BLaER1 (cell line): ENCODE measurements around the gene TSPAN18.

ENCODE experiments used
- H3K27ac ChIP-seq: shearing (Covaris generic); formaldehyde crosslinking; 2 replicates; pipeline ENCODE4 v1.8.1; 2022
- H3K27me3 ChIP-seq: shearing (Covaris generic); formaldehyde crosslinking; 2 replicates; pipeline ENCODE4 v1.8.1; 2022
- H3K36me3 ChIP-seq: shearing (Covaris generic); formaldehyde crosslinking; 2 replicates; pipeline ENCODE4 v1.8.1; 2022
- H3K4me1 ChIP-seq: shearing (Covaris generic); formaldehyde crosslinking; 2 replicates; pipeline ENCODE4 v1.8.1; 2022
- H3K4me2 ChIP-seq: shearing (Covaris generic); formaldehyde crosslinking; 2 replicates; pipeline ENCODE4 v1.8.1; 2022
- H3K4me3 ChIP-seq: shearing (Covaris generic); formaldehyde crosslinking; 2 replicates; pipeline ENCODE4 v1.8.1; 2022
- H3K9ac ChIP-seq: shearing (Covaris generic); formaldehyde crosslinking; 2 replicates; pipeline ENCODE4 v1.8.1; 2022
- H3K9me3 ChIP-seq: shearing (Covaris generic); formaldehyde crosslinking; 2 replicates; pipeline ENCODE4 v1.8.1; 2022
- H4K20me1 ChIP-seq: shearing (Covaris generic); formaldehyde crosslinking; 2 replicates; pipeline ENCODE4 v1.8.1; 2022
- Cebpa-rat ChIP-seq: shearing (Covaris generic); IDR thresholded peaks from 2 replicates; pipeline ENCODE4 v1.8.1; 2022

The TSPAN18 gene

DNA sequence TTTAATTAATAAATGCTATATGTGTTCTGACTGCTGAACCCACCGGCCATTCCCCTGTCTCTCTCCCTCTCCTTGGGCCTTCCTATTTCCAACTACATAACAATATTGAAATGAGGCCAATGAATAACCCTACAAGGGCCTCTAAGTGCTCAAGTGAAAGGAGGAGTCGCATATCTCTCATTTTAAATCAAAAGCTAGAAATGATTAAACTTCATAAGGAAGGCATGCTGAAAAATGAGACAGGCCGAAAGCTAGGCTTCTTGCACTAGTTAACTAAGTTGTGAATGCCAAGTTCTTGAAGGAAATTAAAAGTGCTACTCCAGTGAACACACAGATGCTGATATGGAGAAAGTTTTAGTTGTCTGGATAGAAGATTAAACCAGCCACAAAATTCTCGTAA, 109.2 kb downstream of the TSPAN18 start:
- Histone ChIP-seq H3K9me3 (peaks cover 27% of the 10 kb centered on the region), H4K20me1 (no peaks in the 10 kb centered on the region), H3K4me2 (no peak overlapping the region), H3K27me3 (no peaks in the 10 kb centered on the region), H3K27ac (no peak overlapping the region), H3K4me3 (no peak overlapping the region), H3K4me1 (peaks cover 8% of the 10 kb centered on the region; the same call in 1 of the 2 replicates), H3K9ac (no peak overlapping the region), H3K36me3 (no peaks in the 10 kb centered on the region; the same call in 1 of the 2 replicates)
- TF ChIP-seq Cebpa-rat: no peak

DNA sequence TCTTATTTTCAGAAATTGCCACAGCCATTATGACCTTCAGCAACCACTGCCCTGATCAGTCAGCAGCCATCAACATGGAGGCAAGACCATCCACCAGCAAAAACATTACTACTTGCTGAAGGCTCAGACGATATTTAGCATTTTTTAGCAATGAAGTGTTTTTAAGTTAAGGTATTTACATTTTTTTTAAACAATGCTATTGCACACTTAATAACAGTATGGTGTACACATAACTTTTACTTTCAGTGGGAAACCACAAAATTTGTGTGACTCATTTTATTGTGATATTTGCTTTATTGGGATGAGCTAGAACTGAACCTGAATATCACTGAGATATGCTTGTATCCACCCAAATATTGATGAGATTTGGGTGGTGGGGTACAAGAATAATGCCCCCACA, 110.9 kb downstream of the TSPAN18 start:
- H3K27me3 ChIP-seq: no peaks in the 10 kb centered on the region
- no peak overlapping the region for H3K27ac ChIP-seq
- no peaks in the 10 kb centered on the region; the same call in 1 of the 2 replicates for H3K36me3 ChIP-seq
- no peak overlapping the region for H3K9ac ChIP-seq
- peaks cover 27% of the 10 kb centered on the region for H3K9me3 ChIP-seq
- H3K4me1 ChIP-seq: peaks cover 9% of the 10 kb centered on the region; the same call in 1 of the 2 replicates
- no peaks in the 10 kb centered on the region for H4K20me1 ChIP-seq
- H3K4me3 ChIP-seq: no peak overlapping the region
- no peak overlapping the region for H3K4me2 ChIP-seq
- TF ChIP-seq Cebpa-rat: no peak

DNA sequence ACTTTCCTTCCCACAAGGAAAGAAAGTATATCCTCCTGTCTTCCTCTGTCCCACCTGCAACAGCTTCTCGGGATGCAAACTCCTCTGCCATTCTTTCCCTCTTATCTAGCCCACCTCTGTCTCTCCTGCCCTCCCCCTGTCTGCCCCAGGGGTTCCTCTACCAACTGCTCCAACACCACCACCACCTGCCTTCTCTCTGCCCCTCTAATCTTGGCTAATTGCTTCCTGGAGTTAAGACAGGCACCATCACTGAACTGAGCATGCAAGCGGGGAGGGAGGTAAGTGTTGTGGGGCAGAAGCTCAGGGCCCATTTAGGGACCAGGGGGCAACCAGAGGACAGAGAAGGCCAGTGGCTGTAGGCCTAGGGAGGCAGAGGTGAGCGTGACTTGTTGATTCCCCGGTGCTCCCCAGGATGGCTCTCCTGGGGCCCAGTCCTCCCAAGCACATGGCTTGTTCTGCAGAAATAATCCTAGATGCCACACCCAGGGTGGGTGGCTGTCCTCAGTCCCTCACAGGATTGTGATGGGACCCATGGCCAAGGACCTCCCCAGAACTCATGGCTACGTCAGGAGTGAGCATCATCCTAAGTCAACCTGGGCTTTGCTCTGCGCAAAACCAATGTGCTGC, 112.8 kb downstream of the TSPAN18 start:
- H3K4me1 ChIP-seq: peaks cover 9% of the 10 kb centered on the region; the same call in 1 of the 2 replicates
- TF ChIP-seq Cebpa-rat: no peak
- no peak overlapping the region for H3K4me2 ChIP-seq
- H3K4me3 ChIP-seq: no peak overlapping the region
- no peaks in the 10 kb centered on the region; the same call in 1 of the 2 replicates for H3K36me3 ChIP-seq
- no peak overlapping the region for H3K27ac ChIP-seq
- H4K20me1 ChIP-seq: no peaks in the 10 kb centered on the region
- H3K27me3 ChIP-seq: no peaks in the 10 kb centered on the region
- peaks cover 42% of the 10 kb centered on the region for H3K9me3 ChIP-seq
- no peak overlapping the region for H3K9ac ChIP-seq

DNA sequence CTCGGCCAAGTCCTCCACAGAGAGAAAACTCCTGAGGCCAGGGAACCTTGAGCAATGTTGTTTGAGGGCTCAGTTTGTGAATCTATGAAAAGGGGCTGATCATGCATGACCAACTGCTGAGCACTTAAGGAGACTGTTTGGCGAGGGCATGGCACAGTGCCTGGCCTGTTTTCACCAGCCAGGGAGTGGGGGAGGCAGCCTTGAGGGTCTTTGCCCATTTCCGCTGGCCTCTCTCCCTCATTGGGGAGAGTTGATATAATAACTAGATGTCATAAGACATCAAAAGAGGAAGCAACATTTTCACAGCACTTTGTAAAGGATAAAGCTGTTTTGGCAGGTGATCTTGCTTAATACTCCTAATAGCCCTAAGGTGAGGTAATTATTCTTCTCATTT, 113.3 kb downstream of the TSPAN18 start:
- no peak overlapping the region for H3K4me2 ChIP-seq
- no peaks in the 10 kb centered on the region for H3K27me3 ChIP-seq
- H3K4me1 ChIP-seq: peaks cover 9% of the 10 kb centered on the region; the same call in 1 of the 2 replicates
- H4K20me1 ChIP-seq: no peaks in the 10 kb centered on the region
- TF ChIP-seq Cebpa-rat: no peak
- H3K4me3 ChIP-seq: no peak overlapping the region
- no peak overlapping the region for H3K27ac ChIP-seq
- no peaks in the 10 kb centered on the region; the same call in 1 of the 2 replicates for H3K36me3 ChIP-seq
- H3K9ac ChIP-seq: no peak overlapping the region
- H3K9me3 ChIP-seq: peaks cover 42% of the 10 kb centered on the region

DNA sequence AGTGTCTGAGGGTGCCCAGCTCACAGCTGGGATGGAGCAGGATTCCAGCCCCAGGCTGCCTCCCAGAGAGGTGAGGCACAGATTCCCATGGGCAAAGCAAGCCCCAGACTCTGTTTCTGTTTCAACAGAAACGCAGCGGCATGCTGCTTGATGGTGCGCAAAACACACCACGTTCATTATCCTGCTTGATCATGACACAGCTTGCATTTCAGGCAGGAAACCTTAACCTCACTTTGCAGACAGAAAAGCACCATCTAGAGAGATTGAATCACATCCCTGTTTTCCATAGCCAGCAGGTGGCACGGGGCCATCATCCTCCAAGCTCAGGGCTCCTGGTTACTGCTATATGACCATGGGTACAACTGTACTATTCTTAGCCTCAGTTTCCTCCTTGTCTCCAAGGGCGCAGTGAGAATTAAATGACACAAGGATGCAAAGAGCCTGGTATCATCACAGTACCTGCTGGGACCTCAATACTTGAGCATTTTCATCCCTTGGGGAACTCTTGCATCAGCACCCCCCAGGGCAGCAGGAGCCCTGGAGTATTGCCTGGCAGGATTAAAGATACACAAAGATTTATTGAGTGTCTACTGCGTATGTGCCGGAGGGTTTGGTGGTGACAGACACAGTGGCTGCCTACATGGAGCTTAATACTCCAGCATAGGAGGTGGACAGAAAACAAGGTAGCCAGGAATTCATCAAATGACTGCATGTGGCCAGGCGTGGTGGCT, 113.9 kb downstream of the TSPAN18 start:
- 0 out of 2 replicates have a peak overlapping the region, but pooled peaks have one; percentile 8 for H3K4me2 ChIP-seq
- H3K27me3 ChIP-seq: no peaks in the 10 kb centered on the region
- no peak overlapping the region for H3K4me3 ChIP-seq
- H3K9me3 ChIP-seq: peaks cover 47% of the 10 kb centered on the region
- H3K9ac ChIP-seq: no peak overlapping the region
- H3K36me3 ChIP-seq: no peaks in the 10 kb centered on the region; the same call in 1 of the 2 replicates
- TF ChIP-seq Cebpa-rat: no peak
- peaks cover 9% of the 10 kb centered on the region; the same call in 1 of the 2 replicates for H3K4me1 ChIP-seq
- no peaks in the 10 kb centered on the region for H4K20me1 ChIP-seq
- H3K27ac ChIP-seq: no peak overlapping the region

DNA sequence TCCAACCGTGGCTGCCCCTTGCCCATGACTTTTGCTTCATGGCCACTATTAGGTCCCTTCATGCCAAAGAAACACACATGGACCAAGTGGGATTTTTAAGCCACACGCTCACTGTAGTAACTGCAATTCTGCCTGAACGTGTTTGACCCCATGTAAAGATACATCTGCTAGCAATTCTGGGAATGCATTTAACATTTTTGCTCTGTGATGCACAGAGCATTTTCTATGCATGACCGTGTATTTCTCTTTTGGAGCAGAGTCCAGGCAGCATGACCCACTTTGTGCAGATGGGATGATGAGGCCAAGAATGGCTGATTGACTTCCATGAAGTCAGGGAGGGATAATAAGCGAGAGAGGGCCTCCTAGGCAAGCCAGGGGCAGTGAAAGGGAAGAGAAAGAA, 115.5 kb downstream of the TSPAN18 start:
- TF ChIP-seq Cebpa-rat: no peak
- Histone ChIP-seq H3K4me3 (no peak overlapping the region), H3K4me1 (peaks cover 9% of the 10 kb centered on the region; the same call in 1 of the 2 replicates), H4K20me1 (no peaks in the 10 kb centered on the region), H3K27me3 (no peaks in the 10 kb centered on the region), H3K9me3 (peaks cover 42% of the 10 kb centered on the region), H3K4me2 (no peak overlapping the region), H3K9ac (no peak overlapping the region), H3K27ac (no peak overlapping the region), H3K36me3 (no peaks in the 10 kb centered on the region)

DNA sequence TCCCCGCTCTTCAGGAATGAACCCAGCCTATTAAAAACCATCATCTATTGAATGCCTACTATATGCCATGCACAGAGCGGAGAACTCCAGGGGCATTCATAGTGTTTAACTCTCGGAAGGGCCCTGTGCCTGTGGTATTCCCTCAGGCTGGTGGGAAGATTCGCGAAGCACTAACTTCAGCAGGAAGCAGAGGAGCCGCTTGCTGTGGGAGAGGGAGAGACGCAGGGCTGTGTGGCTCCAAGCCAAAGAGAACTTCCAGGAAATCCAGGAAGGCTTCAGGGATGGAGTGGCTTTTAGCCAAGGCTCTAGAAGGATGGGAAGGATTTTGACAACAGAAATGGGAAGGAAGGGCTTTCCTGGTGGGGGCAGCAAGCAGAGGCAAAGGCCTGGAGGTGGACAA, 120.1 kb downstream of the TSPAN18 start:
- no peak overlapping the region for H3K27ac ChIP-seq
- H4K20me1 ChIP-seq: no peaks in the 10 kb centered on the region
- no peaks in the 10 kb centered on the region for H3K36me3 ChIP-seq
- no peak overlapping the region for H3K4me3 ChIP-seq
- no peaks in the 10 kb centered on the region for H3K27me3 ChIP-seq
- no peak overlapping the region for H3K9ac ChIP-seq
- H3K4me2 ChIP-seq: no peak overlapping the region
- no peak for TF ChIP-seq Cebpa-rat
- H3K9me3 ChIP-seq: peaks cover 35% of the 10 kb centered on the region
- no peaks in the 10 kb centered on the region for H3K4me1 ChIP-seq

DNA sequence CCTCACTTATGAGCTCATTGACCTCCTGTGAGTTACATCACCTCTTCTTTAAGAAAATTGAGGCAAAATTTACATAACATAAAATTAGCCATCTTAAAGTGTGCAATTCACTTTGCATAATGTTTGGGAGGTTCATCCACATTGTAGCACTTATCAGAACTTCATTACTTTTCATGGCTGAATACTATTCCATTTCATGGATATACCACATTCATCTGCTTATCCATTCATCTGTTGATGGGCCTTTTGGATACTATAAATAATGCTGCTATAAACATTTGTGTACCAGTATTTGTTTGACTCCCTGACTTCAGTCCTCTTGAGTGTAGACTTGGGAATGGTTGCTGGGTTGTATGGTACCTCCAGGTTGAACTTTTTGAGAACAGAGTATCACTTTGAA, 120.6 kb downstream of the TSPAN18 start:
- TF ChIP-seq Cebpa-rat: no peak
- H3K36me3 ChIP-seq: no peaks in the 10 kb centered on the region

DNA sequence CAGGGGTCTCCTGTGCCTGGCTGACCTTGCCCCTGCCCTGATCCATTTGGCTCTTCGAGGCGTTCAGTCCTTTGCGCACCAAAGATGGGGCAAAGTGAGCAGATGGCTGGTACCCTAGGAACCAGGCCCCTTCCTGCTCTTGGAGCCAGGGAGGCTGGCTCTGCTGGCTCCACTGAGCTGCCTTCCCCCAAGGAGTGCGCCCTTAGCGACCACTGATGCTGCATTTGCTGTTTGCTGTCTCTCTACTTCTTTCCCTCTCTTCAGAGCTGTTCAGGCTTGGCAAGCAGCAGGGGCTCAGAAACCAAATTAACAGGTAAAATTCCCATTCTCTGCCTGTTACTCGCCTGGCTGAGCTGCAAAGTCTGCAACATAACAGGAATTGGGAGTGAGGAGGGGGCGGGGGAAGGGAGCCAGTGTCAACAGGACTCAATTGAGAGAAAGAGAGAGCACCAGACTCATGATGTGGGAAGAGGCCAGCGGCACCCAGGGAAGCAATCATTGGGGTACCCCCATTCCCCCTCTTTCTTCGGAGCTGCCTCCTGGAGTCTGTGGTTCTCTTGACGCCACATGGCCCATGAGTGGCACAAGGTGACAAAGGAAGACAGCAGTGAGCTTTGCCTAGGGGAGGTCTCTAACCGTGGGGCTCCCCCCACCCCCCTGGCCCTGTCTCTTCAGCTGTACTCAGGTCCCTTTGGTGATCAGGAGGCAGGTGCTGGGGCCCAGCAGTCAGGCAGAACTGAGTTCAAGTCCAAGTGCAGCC, 121.6 kb downstream of the TSPAN18 start:
- Histone ChIP-seq H3K4me2 (no peak overlapping the region), H3K4me3 (no peak overlapping the region), H3K36me3 (no peaks in the 10 kb centered on the region), H3K4me1 (peaks cover 11% of the 10 kb centered on the region), H4K20me1 (no peaks in the 10 kb centered on the region), H3K27me3 (no peaks in the 10 kb centered on the region), H3K9me3 (peaks cover 29% of the 10 kb centered on the region), H3K9ac (no peak overlapping the region), H3K27ac (no peak overlapping the region)
- TF ChIP-seq Cebpa-rat: no peak

More for the DNA sequence above, 120.6 kb downstream of the TSPAN18 start:
- Histone ChIP-seq H3K4me1 (peaks cover 3% of the 10 kb centered on the region), H3K4me3 (no peak overlapping the region), H3K9ac (no peak overlapping the region), H3K9me3 (peaks cover 35% of the 10 kb centered on the region), H4K20me1 (no peaks in the 10 kb centered on the region), H3K4me2 (no peak overlapping the region), H3K27me3 (no peaks in the 10 kb centered on the region), H3K27ac (no peak overlapping the region)
